ENCODE measurements around the gene GAMT. TPM values are rescaled to one million over a fixed set of nuclear protein-coding genes. Genes with fewer than 3 reads are reported as not detected.

GAMT gene
- total RNA-seq, 1 donor from 2014 or later = 8.8 TPM

DNA sequence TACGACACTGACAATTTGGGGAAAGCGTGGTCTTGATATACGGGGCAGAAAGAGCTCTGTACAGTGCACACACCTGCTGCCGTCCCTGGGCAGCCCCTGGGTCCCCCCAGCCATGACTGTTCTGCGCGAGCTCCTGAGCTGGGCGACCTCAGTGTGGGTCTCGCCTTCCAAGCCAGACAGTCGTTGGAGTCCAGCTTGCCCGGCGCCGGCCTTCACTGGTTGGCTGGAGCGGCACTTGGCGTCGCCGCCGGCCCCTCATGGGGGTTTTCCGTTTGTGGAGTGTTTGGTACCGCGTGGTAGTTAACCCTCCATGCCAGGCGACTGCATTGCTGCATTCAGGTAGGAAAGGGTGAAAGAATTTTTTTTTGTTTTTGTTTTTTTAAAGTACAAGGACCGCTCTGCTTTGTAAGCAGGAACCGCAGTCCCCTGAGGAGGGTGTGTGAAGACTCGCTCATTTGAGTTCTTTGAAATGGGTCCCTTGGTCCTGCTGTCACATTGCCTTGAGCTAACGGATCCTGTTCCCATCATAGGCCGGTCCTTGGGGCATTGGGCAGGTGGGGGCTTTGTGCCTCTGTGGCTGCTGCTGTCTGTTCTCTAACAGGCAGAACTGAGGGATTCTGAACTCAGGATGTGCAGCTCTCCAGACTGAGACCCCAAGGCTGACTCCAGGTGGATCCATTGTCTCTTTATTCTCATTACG lies 26.0 kb upstream of the GAMT start:
- H3K4me3 Mint-ChIP-seq = no peak overlapping the region
- TF ChIP-seq CTCF (IDR thresholded peaks at IDR 0.05) = no peak
- CTCF ChIA-PET = no interaction called here
- H3K36me3 Mint-ChIP-seq (ENCODE audit: low read depth) = peaks cover 74% of the 10 kb centered on the region
- peaks cover 3% of the 10 kb centered on the region for H3K4me1 Mint-ChIP-seq
- ATAC-seq (ENCODE audit: low read depth) (no peak), DNase-seq (no peak)
- intact Hi-C loops (cut with micrococcal nuclease) = no loop called here
- no peak overlapping the region for H3K27ac Mint-ChIP-seq
- POLR2A ChIA-PET = interaction anchor here (0.5 kb wide), 1 partner anchor 316 kb away, joined by 3 read pairs; no protein-coding TSS in a partner anchor
- H3K9me3 Mint-ChIP-seq = no peaks in the 10 kb centered on the region
- H3K27me3 Mint-ChIP-seq = no peaks in the 10 kb centered on the region

DNA sequence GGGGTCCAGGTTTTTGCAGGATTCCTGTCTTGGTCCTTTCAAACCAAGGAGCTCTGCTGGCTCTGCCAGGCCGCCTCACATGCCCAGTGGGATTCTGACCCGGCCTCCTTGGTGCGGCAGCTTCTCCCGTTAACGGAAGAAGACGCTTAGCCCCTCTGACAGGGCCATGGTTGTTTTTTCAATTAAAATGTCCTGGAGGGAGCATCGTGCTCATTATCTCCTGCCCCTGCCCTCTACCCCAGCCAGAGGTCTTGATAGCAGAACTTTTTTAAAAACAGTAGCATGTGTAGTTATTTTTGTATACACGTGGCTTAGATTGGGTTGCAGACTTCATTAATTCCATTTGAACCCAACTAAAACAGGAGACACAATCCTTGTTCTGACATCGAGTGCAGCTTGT lies 25.4 kb upstream of the GAMT start:
- Mint-ChIP-seq H3K4me3 (no peak overlapping the region), H3K27ac (no peak overlapping the region), H3K27me3 (no peaks in the 10 kb centered on the region), H3K36me3 (ENCODE audit: low read depth) (peaks cover 73% of the 10 kb centered on the region), H3K9me3 (no peaks in the 10 kb centered on the region), H3K4me1 (peaks cover 3% of the 10 kb centered on the region)
- no peak for DNase-seq
- ChIA-PET POLR2A (no interaction called here), CTCF (no interaction called here)
- no peak for TF ChIP-seq CTCF (IDR thresholded peaks at IDR 0.05)
- ATAC-seq (ENCODE audit: low read depth) = no peak
- intact Hi-C loops (cut with micrococcal nuclease) = no loop called here

- no peak for TF ChIP-seq CTCF (IDR thresholded peaks at IDR 0.05)
- H3K9me3 Mint-ChIP-seq = no peaks in the 10 kb centered on the region
- CTCF ChIA-PET = no interaction called here
- POLR2A ChIA-PET = no interaction called here
- peaks cover 73% of the 10 kb centered on the region for H3K36me3 Mint-ChIP-seq (ENCODE audit: low read depth)
- intact Hi-C loops (cut with micrococcal nuclease) = no loop called here
- H3K27ac Mint-ChIP-seq = no peak overlapping the region
- no peak for DNase-seq
- H3K4me1 Mint-ChIP-seq = peaks cover 3% of the 10 kb centered on the region
- H3K4me3 Mint-ChIP-seq = no peak overlapping the region
- ATAC-seq (ENCODE audit: low read depth) = no peak
- no peaks in the 10 kb centered on the region for H3K27me3 Mint-ChIP-seq
Observed at GRCh38 chr19:1425902-1426301, 24.6 kb upstream of the GAMT start.

DNA sequence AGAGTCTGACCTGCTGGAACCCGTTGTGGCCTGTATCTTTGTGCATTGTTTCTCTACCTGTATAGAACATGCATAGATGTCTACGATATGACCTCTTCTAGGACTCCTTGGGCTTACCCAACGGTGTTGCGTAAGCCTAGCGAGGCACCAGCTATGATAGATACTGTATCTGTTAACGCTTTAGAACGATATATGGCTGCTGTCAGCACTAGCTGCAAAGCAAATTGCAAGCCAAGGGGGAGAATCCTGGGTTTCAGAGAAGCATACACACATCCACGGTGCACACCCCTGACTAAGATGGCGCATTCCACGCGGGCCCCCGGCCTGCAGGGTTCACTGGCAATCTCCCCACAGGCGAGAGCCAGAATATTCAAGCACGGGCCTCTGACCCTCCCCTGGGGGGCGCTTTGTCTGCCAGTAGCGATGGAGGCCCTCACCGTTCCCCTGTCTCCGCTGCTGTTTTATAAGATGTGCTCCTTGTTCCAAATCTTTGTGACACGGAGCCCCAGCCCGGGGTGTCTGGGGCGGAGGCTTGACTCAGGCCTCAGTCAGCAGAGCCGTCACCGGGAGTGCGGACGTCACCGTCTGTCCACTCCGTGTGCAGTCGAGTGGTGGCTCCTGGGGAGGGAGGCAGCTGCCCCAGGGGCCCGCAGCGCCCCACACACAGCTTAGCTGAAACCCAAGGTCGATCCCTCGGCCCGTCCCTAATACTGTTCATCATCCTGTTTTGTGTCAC lies 23.9 kb upstream of the GAMT start:
- DNase-seq (no peak), ATAC-seq (ENCODE audit: low read depth) (no peak)
- POLR2A ChIA-PET = no interaction called here
- peaks cover 3% of the 10 kb centered on the region for H3K4me1 Mint-ChIP-seq
- H3K27me3 Mint-ChIP-seq = no peaks in the 10 kb centered on the region
- H3K4me3 Mint-ChIP-seq = no peak overlapping the region
- no peak for TF ChIP-seq CTCF (IDR thresholded peaks at IDR 0.05)
- intact Hi-C loops (cut with micrococcal nuclease) = no loop called here
- H3K27ac Mint-ChIP-seq = no peak overlapping the region
- no peaks in the 10 kb centered on the region for H3K9me3 Mint-ChIP-seq
- CTCF ChIA-PET = no interaction called here
- H3K36me3 Mint-ChIP-seq (ENCODE audit: low read depth) = peaks cover 71% of the 10 kb centered on the region

DNA sequence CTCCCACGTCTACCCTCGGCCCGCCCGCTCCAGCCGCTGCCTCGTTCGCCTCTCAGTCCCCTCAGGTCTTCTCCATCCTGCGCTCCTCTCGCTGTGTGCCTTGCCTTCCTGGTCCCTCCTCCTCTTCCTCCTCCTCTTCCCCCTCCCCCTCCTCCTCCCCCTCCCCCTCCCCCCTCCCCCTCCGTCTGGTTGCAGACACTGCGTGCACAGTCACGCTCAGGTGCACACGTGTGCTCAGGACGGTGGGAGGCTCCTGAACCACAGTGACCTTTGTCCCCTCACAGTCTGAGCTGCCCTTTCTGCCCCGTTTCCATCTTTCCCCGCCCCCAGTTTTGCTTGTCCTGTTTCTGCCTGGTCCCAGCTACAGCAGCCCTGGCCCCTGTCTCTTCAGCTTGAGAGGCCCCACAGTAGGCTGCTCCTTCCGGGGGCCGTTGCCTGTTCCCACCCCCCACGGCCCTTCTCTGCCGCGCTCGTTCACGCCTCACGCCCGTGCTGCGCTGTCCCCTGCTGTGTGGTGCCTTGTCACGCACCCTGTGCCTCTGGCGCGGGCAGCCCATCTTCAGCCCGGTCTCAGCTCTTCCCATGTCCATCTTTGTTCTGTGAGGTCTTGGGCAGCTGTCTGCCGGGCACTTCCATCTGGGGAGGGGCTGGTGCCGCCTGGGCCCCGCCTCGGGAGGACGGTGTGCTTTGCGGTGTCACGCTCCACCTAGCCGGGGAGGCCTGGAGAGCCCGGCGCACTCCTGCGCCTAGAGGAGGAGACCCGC lies 23.0 kb upstream of the GAMT start:
- peaks cover 3% of the 10 kb centered on the region for H3K4me1 Mint-ChIP-seq
- POLR2A ChIA-PET = no interaction called here
- no peak for TF ChIP-seq CTCF (IDR thresholded peaks at IDR 0.05)
- intact Hi-C loops (cut with micrococcal nuclease) = no loop called here
- no peaks in the 10 kb centered on the region for H3K9me3 Mint-ChIP-seq
- no peak overlapping the region for H3K4me3 Mint-ChIP-seq
- ATAC-seq (ENCODE audit: low read depth) = no peak
- H3K36me3 Mint-ChIP-seq (ENCODE audit: low read depth) = peaks cover 71% of the 10 kb centered on the region
- H3K27me3 Mint-ChIP-seq = no peaks in the 10 kb centered on the region
- no peak overlapping the region for H3K27ac Mint-ChIP-seq
- CTCF ChIA-PET = no interaction called here
- no peak for DNase-seq
